ENCODE measurements around the gene HK3. TPM values are rescaled to one million over a fixed set of nuclear protein-coding genes. Genes with fewer than 3 reads are reported as not detected.

HK3 gene
- total RNA-seq, 2 experiments from 2014 or later: 0.33 TPM; not detected in 1

- POLR2A ChIA-PET: no interaction called here
- H3K36me3 Mint-ChIP-seq (ENCODE audit: low read depth): no peaks in the 10 kb centered on the region
- no peaks in the 10 kb centered on the region for H3K27me3 Mint-ChIP-seq
Measured at GRCh38 chr5:176887252-176887849, 11.8 kb downstream of the HK3 start.

GRCh38 chr5:176886336-176887251 lies 12.6 kb downstream of the HK3 start:
- POLR2A ChIA-PET: no interaction called here
- CTCF ChIA-PET: interaction anchor here (0.9 kb wide), 1 partner anchor 226 kb away, joined by 3 read pairs; no protein-coding TSS in a partner anchor
- Mint-ChIP-seq H3K36me3 (ENCODE audit: low read depth) (no peaks in the 10 kb centered on the region), H3K4me1 (peaks cover 8% of the 10 kb centered on the region), H3K4me3 (no peak overlapping the region), H3K27ac (no peak overlapping the region), H3K27me3 (no peaks in the 10 kb centered on the region), H3K9me3 (no peaks in the 10 kb centered on the region)
- DNase-seq: no peak

More at GRCh38 chr5:176887252-176887849, 11.8 kb downstream of the HK3 start:
- DNase-seq: no peak
- H3K9me3 Mint-ChIP-seq: no peaks in the 10 kb centered on the region
- H3K4me1 Mint-ChIP-seq: peaks cover 8% of the 10 kb centered on the region
- no peak overlapping the region for H3K4me3 Mint-ChIP-seq
- H3K27ac Mint-ChIP-seq: no peak overlapping the region
- CTCF ChIA-PET: no interaction called here

GRCh38 chr5:176884571-176884890 lies 14.6 kb downstream of the HK3 start:
- H3K4me3 Mint-ChIP-seq: no peak overlapping the region
- no peak for DNase-seq
- no peak overlapping the region for H3K27ac Mint-ChIP-seq
- peaks cover 8% of the 10 kb centered on the region for H3K4me1 Mint-ChIP-seq
- H3K9me3 Mint-ChIP-seq: no peaks in the 10 kb centered on the region
- H3K36me3 Mint-ChIP-seq (ENCODE audit: low read depth): no peaks in the 10 kb centered on the region
- no peaks in the 10 kb centered on the region for H3K27me3 Mint-ChIP-seq
- CTCF ChIA-PET: no interaction called here
- POLR2A ChIA-PET: no interaction called here

- H3K4me1 Mint-ChIP-seq: peaks cover 8% of the 10 kb centered on the region
- H3K27ac Mint-ChIP-seq: no peak overlapping the region
- no peaks in the 10 kb centered on the region for H3K9me3 Mint-ChIP-seq
- ChIA-PET POLR2A (no interaction called here), CTCF (interaction anchor here (1.6 kb wide), 1 partner anchor 223 kb away, joined by 5 read pairs; no protein-coding TSS in a partner anchor)
- H3K36me3 Mint-ChIP-seq (ENCODE audit: low read depth): no peaks in the 10 kb centered on the region
- DNase-seq: no peak
- H3K4me3 Mint-ChIP-seq: no peak overlapping the region
- no peaks in the 10 kb centered on the region for H3K27me3 Mint-ChIP-seq
Measured at GRCh38 chr5:176883700-176884570, 15.2 kb downstream of the HK3 start.

GRCh38 chr5:176882567-176882903 lies 16.6 kb downstream of the HK3 start:
- no peak for DNase-seq
- H3K27ac Mint-ChIP-seq: no peak overlapping the region
- H3K9me3 Mint-ChIP-seq: no peaks in the 10 kb centered on the region
- no peak overlapping the region for H3K4me3 Mint-ChIP-seq
- no peaks in the 10 kb centered on the region for H3K36me3 Mint-ChIP-seq (ENCODE audit: low read depth)
- ChIA-PET CTCF (interaction anchor here (1.6 kb wide), 1 partner anchor 222 kb away, joined by 5 read pairs; no protein-coding TSS in a partner anchor), POLR2A (no interaction called here)
- peaks cover 8% of the 10 kb centered on the region for H3K4me1 Mint-ChIP-seq
- no peaks in the 10 kb centered on the region for H3K27me3 Mint-ChIP-seq

GRCh38 chr5:176881816-176882566 lies 17.2 kb downstream of the HK3 start:
- Mint-ChIP-seq H3K9me3 (no peaks in the 10 kb centered on the region), H3K27ac (no peak overlapping the region), H3K4me3 (no peak overlapping the region), H3K36me3 (ENCODE audit: low read depth) (no peaks in the 10 kb centered on the region), H3K27me3 (no peaks in the 10 kb centered on the region), H3K4me1 (peaks cover 8% of the 10 kb centered on the region)
- DNase-seq: no peak
- CTCF ChIA-PET: interaction anchor here (1.6 kb wide), 1 partner anchor 221 kb away, joined by 5 read pairs; no protein-coding TSS in a partner anchor
- POLR2A ChIA-PET: no interaction called here

GRCh38 chr5:176881021-176881749 lies 18.0 kb downstream of the HK3 start:
- peaks cover 8% of the 10 kb centered on the region for H3K4me1 Mint-ChIP-seq
- no peaks in the 10 kb centered on the region for H3K9me3 Mint-ChIP-seq
- ChIA-PET CTCF (no interaction called here), POLR2A (no interaction called here)
- no peaks in the 10 kb centered on the region for H3K36me3 Mint-ChIP-seq (ENCODE audit: low read depth)
- DNase-seq: no peak
- H3K4me3 Mint-ChIP-seq: no peak overlapping the region
- H3K27ac Mint-ChIP-seq: no peak overlapping the region
- H3K27me3 Mint-ChIP-seq: peaks cover 2% of the 10 kb centered on the region

GRCh38 chr5:176880366-176881020 lies 18.7 kb downstream of the HK3 start:
- ChIA-PET CTCF (no interaction called here), POLR2A (no interaction called here)
- H3K27me3 Mint-ChIP-seq: peaks cover 9% of the 10 kb centered on the region
- no peaks in the 10 kb centered on the region for H3K9me3 Mint-ChIP-seq
- H3K4me1 Mint-ChIP-seq: peaks cover 8% of the 10 kb centered on the region
- H3K36me3 Mint-ChIP-seq (ENCODE audit: low read depth): no peaks in the 10 kb centered on the region
- no peak for DNase-seq
- no peak overlapping the region for H3K27ac Mint-ChIP-seq
- H3K4me3 Mint-ChIP-seq: no peak overlapping the region

GRCh38 chr5:176879663-176880361 lies 19.3 kb downstream of the HK3 start:
- H3K4me1 Mint-ChIP-seq: peaks cover 4% of the 10 kb centered on the region
- no peaks in the 10 kb centered on the region for H3K36me3 Mint-ChIP-seq (ENCODE audit: low read depth)
- H3K27ac Mint-ChIP-seq: no peak overlapping the region
- POLR2A ChIA-PET: no interaction called here
- H3K27me3 Mint-ChIP-seq: peaks cover 16% of the 10 kb centered on the region
- H3K4me3 Mint-ChIP-seq: no peak overlapping the region
- no peak for DNase-seq
- CTCF ChIA-PET: no interaction called here
- H3K9me3 Mint-ChIP-seq: no peaks in the 10 kb centered on the region

GRCh38 chr5:176878906-176879662 lies 20.1 kb downstream of the HK3 start:
- Mint-ChIP-seq H3K27me3 (peaks cover 16% of the 10 kb centered on the region), H3K27ac (no peak overlapping the region), H3K9me3 (no peaks in the 10 kb centered on the region), H3K36me3 (ENCODE audit: low read depth) (no peaks in the 10 kb centered on the region), H3K4me1 (no peaks in the 10 kb centered on the region), H3K4me3 (no peak overlapping the region)
- CTCF ChIA-PET: no interaction called here
- POLR2A ChIA-PET: no interaction called here
- no peak for DNase-seq

- peaks cover 16% of the 10 kb centered on the region for H3K27me3 Mint-ChIP-seq
- H3K9me3 Mint-ChIP-seq: no peaks in the 10 kb centered on the region
- CTCF ChIA-PET: no interaction called here
- no peak overlapping the region for H3K27ac Mint-ChIP-seq
- H3K4me3 Mint-ChIP-seq: no peak overlapping the region
- DNase-seq: no peak
- POLR2A ChIA-PET: no interaction called here
- H3K4me1 Mint-ChIP-seq: no peaks in the 10 kb centered on the region
- no peaks in the 10 kb centered on the region for H3K36me3 Mint-ChIP-seq (ENCODE audit: low read depth)
Measured at GRCh38 chr5:176878463-176878862, 20.7 kb downstream of the HK3 start.
